NCI-H146 treated with DMSO at 0.1 percent for 48 hours (cell line): ENCODE measurements around the gene RUFY1.
"Not testable (repeated sequence)": the region's sequence is repeated elsewhere in the genome, so short reads cannot be mapped to it uniquely, and the experiment has no call there.

Experiments used
- DNase-seq: peaks from one replicate; lab custom pipeline; 2025; ENCODE audit not compliant: unreplicated experiment; lab: John Stamatoyannopoulos, UW

Gene RUFY1

GRCh38 chr5:179620293-179620692 is 69.9 kb downstream of the RUFY1 start:
- no peak for DNase-seq

DNA sequence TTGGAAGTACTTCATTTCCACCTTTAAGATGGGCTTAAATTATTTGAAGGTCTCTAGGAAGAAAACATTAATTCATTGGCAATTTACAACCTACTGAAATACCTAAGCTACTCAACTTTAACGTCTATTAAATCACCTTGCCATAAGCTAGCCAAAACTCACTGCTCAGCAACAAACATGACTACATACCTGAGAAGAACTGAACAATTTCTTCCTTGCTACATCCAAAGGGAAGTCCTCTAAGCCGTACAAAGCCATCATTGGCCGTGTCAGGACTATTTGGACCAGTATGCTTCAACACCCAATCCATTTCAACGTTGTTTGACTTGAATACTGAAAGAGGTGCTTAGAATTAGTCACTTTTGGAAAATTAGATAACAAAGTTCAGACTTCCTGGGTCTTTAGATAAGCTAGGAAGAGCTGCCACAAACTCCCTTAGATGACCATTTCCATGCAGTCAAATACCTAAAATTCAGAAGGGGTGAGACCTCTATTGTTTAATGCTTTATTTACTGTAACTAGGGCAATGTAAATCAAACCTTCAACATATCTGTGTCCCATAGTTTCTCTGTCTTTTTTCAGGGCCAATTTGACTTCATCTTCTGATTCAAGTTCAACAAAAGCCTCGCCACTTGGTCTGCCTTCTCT is 70.5 kb downstream of the RUFY1 start:
- DNase-seq = no peak

- DNase-seq = no peak
These were observed 71.3 kb downstream of the RUFY1 start for GRCh38 chr5:179621551-179622214.

DNA sequence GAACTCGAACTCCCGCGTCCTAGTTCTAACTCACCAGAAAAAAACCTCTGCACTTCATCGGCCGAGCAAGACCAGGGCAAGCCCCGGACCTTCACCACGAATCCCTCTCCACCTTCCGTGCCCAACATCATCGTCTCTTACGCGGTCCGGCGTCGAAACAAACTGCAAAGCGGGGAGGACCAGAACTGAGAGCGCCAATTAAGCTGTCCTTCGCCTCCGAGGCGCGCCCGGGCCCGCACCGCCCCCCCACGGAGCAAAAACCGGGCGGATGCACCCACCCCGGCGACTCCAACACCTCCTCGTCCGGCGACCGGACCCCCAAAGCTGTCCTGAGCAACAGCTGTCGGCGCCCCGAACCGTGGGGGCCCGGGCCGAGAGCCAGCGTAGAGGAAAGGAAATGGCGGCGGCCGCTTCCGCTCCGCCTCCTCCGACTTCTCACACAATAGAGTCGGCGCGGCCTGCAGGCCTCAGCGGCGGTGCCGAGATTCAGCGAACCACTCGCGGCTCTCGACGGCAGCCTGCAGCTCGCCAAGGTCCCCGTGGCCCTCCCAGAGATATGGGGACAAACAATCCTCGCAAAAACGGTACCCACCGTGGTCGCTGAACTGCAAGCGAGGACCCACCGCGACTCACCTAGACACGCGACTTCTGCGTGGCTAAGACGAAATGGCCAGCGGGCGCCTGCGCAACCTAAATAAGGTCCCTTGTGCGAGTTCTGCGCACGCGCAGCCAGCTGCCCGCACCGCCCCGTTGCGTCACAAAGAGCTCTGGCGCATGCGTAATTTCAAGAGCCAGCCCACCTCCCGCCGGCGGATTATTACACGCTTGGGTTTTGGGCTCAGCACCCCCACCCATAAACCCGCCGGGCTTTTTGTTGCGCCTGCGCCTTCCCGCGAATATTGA is 72.9 kb downstream of the RUFY1 start, which contains the start of gene HNRNPH1:
HNRNPH1 (minus strand) TSS at position 669 of the 903 bp plus-strand sequence; CDS start at position 131, 538 bp downstream.
- peak; percentile 90 for DNase-seq

GRCh38 chr5:179623906-179624741 is 73.8 kb downstream of the RUFY1 start:
- DNase-seq = no peak

GRCh38 chr5:179624841-179625271 is 74.5 kb downstream of the RUFY1 start:
- no peak for DNase-seq

DNA sequence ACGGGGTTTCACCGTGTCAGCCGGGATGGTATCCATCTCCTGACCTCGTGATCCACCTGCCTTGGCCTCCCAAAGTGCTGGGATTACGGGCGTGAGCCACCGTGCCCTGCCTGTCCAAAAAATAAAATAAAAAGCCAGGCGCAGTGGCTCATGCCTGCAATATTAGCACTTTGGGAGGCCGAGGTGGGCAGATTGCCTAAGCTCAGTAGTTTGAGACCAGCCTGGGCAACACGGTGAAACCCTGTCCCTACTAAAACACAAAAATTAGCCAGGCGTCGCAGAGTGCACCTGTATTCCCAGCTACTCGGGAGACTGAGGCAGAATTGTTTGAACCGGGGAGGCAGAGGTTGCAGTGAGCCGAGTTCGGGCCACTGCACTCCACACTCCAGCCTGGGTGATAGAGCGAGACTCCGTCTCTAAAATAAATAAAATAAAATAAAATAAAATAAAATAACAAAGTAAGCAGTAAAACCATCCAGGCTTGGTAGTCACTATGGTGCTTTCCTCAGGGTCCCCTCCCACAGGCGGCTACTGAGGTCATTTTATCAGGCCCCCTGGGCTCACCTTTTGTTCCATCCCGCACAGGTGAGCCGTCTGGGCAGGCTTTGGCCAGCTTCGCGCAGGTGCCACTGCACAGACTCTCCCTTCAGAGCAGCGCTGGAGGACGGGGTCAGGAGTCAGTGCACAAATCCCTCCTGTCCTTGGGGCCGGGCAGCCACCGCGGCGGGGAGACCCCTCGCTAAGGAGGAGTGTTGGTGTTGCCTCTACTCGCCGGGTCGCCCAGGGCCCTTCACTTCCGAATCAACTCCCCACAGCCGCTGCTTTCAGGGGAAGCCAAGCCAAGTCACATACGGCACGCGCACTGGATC is 83.4 kb downstream of the RUFY1 start:
- DNase-seq = not testable (repeated sequence)

- DNase-seq = not testable (repeated sequence)
These were observed 84.2 kb downstream of the RUFY1 start for GRCh38 chr5:179634370-179635172.

DNA sequence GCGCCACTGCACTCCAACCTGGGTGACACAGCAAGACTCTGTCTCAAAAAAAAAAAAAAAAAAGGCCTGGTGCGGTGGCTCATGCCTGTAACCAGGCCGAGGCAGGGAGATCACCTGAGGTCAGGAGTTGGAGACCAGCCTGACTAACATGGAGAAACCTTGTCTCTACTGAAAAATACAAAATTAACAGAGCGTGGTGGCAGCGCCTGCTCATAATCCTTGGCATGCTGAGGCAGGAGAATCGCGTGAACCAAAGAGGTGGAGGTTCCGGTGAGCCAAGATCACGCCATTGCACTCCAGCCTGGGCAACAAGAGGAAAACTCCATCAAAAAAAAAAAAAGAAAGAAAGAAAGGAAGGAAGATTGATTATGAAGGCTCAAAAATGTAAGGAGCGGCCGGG is 88.9 kb downstream of the RUFY1 start:
- not testable (repeated sequence) for DNase-seq

GRCh38 chr5:179641745-179642144 is 91.4 kb downstream of the RUFY1 start:
- not testable (repeated sequence) for DNase-seq

DNA sequence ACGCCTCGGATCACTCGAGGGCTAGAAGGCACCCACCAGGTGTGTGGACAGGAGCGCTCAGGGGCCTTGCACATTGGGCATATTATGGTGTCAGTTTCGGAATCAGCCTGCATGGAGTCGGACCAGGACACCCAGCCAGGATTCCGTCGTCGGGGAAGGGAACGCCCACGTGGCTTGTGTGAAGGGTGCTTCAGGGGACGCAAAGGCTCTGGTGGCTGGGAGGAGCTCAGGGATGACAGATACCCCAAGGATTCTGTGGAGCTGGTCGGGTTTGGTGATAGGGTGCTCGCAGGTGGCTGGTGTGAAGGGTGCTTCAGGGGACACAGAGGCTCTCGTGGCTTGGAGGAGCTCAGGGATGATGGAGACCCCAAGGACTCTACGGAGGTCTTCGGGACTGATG is 92.3 kb downstream of the RUFY1 start:
- DNase-seq = not testable (repeated sequence)

DNA sequence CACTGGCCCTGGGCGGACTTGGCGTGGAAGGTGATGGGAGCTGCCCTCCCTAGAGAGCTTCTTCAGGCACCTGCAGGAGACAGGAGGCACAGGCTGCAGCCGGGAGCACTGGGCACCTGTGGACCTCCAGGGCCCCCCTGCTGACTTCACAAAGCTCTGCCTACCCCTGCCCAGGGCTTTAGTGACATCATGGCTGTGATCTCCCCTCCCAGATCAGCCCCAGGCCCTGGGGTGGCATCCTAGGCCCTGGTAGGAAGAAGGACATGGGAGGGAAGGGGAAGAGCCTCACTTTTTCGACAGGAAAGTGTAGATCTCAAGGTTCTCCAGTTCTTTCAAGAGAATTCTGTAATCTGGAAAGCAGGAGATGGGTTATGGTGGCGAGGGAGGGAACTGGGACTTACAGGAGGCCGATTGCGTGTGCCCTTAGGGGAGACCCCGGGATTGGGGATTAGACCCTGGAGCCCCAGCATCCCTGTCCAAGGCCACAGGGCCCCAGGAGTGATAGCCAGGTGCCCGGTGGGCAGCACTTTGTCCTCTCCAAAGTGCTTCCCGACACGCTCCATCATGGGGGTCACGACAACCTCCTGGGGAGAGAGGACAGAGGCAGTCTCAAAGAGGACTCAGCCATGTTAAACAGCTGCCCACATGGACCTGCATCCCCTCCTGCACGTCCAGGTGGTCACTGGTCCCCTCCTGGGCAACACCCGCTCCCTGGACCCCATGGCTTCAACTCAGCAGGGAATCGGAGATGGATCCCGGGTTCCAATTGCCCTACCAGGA is 93.0 kb downstream of the RUFY1 start:
- not testable (repeated sequence) for DNase-seq

- DNase-seq = not testable (repeated sequence)
These were observed 94.4 kb downstream of the RUFY1 start for GRCh38 chr5:179644766-179645165.

DNA sequence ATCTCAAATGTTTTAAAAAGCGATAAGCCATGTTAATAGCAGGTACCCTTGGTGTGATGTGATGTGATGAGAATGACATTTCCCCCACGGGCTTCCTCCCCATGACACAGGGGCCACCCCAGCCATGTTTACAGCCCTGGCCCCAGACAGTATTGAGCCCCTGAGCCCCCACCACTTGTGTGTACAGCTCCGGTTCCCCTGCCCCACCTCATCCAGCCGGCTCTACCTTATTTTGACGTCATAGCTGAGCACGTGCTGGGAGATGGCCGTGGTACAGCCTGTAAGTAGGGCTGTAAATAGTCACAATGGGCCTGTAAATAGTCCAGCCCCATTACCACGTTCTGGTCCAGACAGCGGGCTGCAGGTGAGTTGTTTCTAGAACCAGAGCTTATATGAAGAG is 98.1 kb downstream of the RUFY1 start:
- no peak for DNase-seq

- DNase-seq = not testable (repeated sequence)
These were observed 98.9 kb downstream of the RUFY1 start for GRCh38 chr5:179649166-179649703.

GRCh38 chr5:179650245-179650644 is 99.9 kb downstream of the RUFY1 start:
- not testable (repeated sequence) for DNase-seq

DNA sequence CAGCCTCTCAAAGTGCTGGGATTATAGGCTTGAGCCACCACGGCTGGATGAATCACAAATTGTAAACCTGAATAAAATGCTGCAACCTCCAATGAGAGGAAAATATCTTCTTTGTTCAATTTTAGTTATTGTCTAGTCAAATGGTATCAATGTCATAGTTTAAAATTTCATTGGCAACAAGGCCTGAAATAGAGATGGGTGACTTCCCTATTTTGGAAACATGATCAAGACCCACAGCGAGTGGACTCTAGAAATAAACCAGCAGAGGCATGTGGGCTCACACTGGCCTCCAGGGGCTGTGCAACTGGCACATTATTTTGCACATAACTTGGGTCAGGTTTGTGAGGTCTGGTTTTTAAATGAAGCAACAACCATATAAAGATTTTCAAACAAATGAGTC is 102.8 kb downstream of the RUFY1 start:
- DNase-seq = not testable (repeated sequence)
